Fibroblast of lung (primary cell): ENCODE results near the gene SEC16A. TPM values are rescaled to one million over a fixed set of nuclear protein-coding genes. Genes with fewer than 3 reads are reported as not detected.

ENCODE experiments used
- DNase-seq, 2 donors: peaks; one replicate each; pipeline versions ENCODE4 v3.0.0 to v3.0.0-alpha.2; 2010; ENCODE audit warnings: low read depth in 2 of 2
- H2AFZ ChIP-seq: 2 replicates; pipeline ENCODE4 v1.5.1; 2012; ENCODE audit warnings: low read length, control low read depth, inconsistent platforms
- H3K27ac ChIP-seq: 2 replicates; pipeline ENCODE4 v1.5.1; 2011; ENCODE audit warnings: low read length, control low read depth; ENCODE audit not compliant: insufficient read depth
- H3K27me3 ChIP-seq: 2 replicates; pipeline ENCODE4 v1.5.1; 2011; ENCODE audit warnings: mild to moderate bottlenecking, low read length; ENCODE audit not compliant: control insufficient read depth, insufficient read depth
- H3K36me3 ChIP-seq: 2 replicates; pipeline ENCODE4 v1.5.1; 2011; ENCODE audit warnings: low read length; ENCODE audit not compliant: control insufficient read depth, insufficient read depth
- H3K4me1 ChIP-seq: 2 replicates; pipeline ENCODE4 v1.5.1; 2011; ENCODE audit warnings: low read length; ENCODE audit not compliant: control insufficient read depth, insufficient read depth; ENCODE audit errors: extremely low read depth
- H3K4me2 ChIP-seq: 2 replicates; pipeline ENCODE4 v1.5.1; 2011; ENCODE audit warnings: low read length, control low read depth; ENCODE audit not compliant: insufficient read depth; ENCODE audit errors: extremely low read depth
- H3K4me3 ChIP-seq, 4 experiments: fragments of 200-600 bp in 1 of 4; sonication (generic) in 1 of 4; replicated peaks in 1 of 4; 2 replicates each; pipeline ENCODE4 v1.5.1; 2011 to 2016; ENCODE audit warnings: low read length in 4 of 4, low read depth in 3 of 4, mild to moderate bottlenecking in 3 of 4, control low read depth in 2 of 4, inconsistent platforms in 1 of 4, mixed read lengths in 1 of 4; ENCODE audit not compliant: insufficient read depth in 1 of 4; ENCODE audit errors: control extremely low read depth in 1 of 4
- H3K79me2 ChIP-seq: 2 replicates; pipeline ENCODE4 v1.5.1; 2012; ENCODE audit warnings: mild to moderate bottlenecking, low read length, inconsistent platforms; ENCODE audit not compliant: control insufficient read depth, insufficient read depth
- H3K9ac ChIP-seq: 2 replicates; pipeline ENCODE4 v1.5.1; 2011; ENCODE audit warnings: mild to moderate bottlenecking, low read length, control low read depth; ENCODE audit not compliant: insufficient read depth
- H3K9me3 ChIP-seq: 2 replicates; pipeline ENCODE4 v1.5.1; 2012; ENCODE audit warnings: low read depth, low read length; ENCODE audit not compliant: control insufficient read depth, insufficient read depth
- H4K20me1 ChIP-seq: 2 replicates; pipeline ENCODE4 v1.5.1; 2011; ENCODE audit warnings: low read length; ENCODE audit not compliant: control insufficient read depth, insufficient read depth; ENCODE audit errors: extremely low read depth
- EZH2 ChIP-seq: IDR thresholded peaks from 2 replicates; pipeline ENCODE4 v1.5.1; 2012; ENCODE audit warnings: low read length, control low read depth, mild to moderate bottlenecking; ENCODE audit errors: missing control alignments
- polyA plus RNA-seq, 2 donors: library from polyadenylated mRNA; depleted of rRNA in 1 of 2; stranded (reverse) in 1 of 2; unstranded in 1 of 2; fragments of >200 nt; gene quantifications; 2 replicates each; pipeline ENCODE4 v1.2.1, GENCODE V29; 2011 to 2012; ENCODE audit warnings: missing spikeins in 1 of 2
- total RNA-seq: library from RNA; depleted of rRNA; stranded (reverse); fragments of >200 nt; gene quantifications from 2 replicates; pipeline ENCODE4 v1.2.1, GENCODE V29; 2014
- TF ChIP-seq, protein P1 (sequence below), 2 donors: IDR thresholded peaks in 1 of 2; conservative IDR thresholded peaks in 1 of 2; 1 replicate in 1 of 2; 2 replicates in 1 of 2; pipeline ENCODE4 v1.5.1; 2011 to 2012; ENCODE audit warnings: low read length in 2 of 2, control low read depth in 1 of 2, inconsistent platforms in 1 of 2, low read depth in 1 of 2, mild to moderate bottlenecking in 1 of 2

SEC16A gene
- total and polyA plus RNA-seq, 2 donors (not counting 1 experiment from before 2014, with no cell fraction given) = 17.8 to 23.9 TPM

DNA sequence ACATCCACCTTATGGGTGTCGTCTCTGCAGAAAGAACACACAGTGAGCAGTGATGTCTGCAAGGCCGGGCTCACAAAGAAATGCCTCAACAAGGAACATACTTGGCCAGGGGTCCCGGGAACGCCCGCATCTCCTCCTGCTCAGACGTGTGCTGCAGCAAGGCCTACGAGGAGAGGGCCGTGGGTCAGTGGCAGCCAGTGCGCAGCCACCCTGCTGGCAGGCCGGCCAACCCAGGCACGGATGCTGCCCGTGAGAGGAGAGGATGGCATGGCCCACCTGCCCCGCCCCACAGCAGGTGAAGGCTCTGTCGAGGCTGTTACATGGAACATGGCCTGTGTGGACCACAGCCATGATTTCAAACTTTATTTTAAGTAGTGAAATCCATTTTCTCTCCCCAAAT is 19.3 kb downstream of the SEC16A start:
- H4K20me1 ChIP-seq = no peaks in the 10 kb centered on the region
- no peaks in the 10 kb centered on the region for H3K27me3 ChIP-seq
- TF ChIP-seq, protein P1, sequence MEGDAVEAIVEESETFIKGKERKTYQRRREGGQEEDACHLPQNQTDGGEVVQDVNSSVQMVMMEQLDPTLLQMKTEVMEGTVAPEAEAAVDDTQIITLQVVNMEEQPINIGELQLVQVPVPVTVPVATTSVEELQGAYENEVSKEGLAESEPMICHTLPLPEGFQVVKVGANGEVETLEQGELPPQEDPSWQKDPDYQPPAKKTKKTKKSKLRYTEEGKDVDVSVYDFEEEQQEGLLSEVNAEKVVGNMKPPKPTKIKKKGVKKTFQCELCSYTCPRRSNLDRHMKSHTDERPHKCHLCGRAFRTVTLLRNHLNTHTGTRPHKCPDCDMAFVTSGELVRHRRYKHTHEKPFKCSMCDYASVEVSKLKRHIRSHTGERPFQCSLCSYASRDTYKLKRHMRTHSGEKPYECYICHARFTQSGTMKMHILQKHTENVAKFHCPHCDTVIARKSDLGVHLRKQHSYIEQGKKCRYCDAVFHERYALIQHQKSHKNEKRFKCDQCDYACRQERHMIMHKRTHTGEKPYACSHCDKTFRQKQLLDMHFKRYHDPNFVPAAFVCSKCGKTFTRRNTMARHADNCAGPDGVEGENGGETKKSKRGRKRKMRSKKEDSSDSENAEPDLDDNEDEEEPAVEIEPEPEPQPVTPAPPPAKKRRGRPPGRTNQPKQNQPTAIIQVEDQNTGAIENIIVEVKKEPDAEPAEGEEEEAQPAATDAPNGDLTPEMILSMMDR (conservative IDR thresholded peaks at IDR 0.05 in 1 of 2, IDR thresholded peaks at IDR 0.05 in 1 of 2; ENCODE audit: low read depth in 1 of 2, low read length in 2 of 2) = no peak
- no peak for TF ChIP-seq EZH2
- H3K9ac ChIP-seq = no peak overlapping the region
- peaks cover 49% of the 10 kb centered on the region for H3K36me3 ChIP-seq
- no peaks in the 10 kb centered on the region for H3K79me2 ChIP-seq
- H3K4me2 ChIP-seq = no peak overlapping the region
- H3K4me1 ChIP-seq = no peaks in the 10 kb centered on the region
- no peak overlapping the region for H2AFZ ChIP-seq
- H3K4me3 ChIP-seq = no peak overlapping the region
- H3K27ac ChIP-seq = no peak overlapping the region
- no peak for DNase-seq
- H3K9me3 ChIP-seq = no peaks in the 10 kb centered on the region

DNA sequence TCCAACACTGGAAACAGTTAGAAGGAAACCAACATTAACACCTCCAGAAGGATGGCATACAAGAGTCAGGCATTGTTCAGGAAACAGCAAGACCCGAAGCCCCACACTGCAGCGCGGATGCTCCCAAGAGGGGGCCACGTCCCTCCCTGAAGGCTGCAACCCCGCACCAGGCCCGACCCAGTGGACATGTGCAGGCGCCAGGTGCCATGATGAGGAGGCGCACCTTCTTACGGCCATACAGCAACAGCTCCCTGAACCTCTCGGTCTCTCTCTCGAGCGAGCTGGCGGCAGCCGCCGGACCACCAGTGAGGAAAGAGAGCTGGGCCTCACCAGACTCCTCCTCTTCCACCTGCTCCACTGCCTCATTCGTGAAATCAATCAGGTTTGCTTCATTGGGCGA is 20.2 kb downstream of the SEC16A start:
- H2AFZ ChIP-seq = no peak overlapping the region
- H3K27ac ChIP-seq = no peak overlapping the region
- H3K9me3 ChIP-seq = no peaks in the 10 kb centered on the region
- H3K4me1 ChIP-seq = no peaks in the 10 kb centered on the region
- H3K9ac ChIP-seq = no peak overlapping the region
- TF ChIP-seq, protein P1 (conservative IDR thresholded peaks at IDR 0.05 in 1 of 2, IDR thresholded peaks at IDR 0.05 in 1 of 2; ENCODE audit: low read depth in 1 of 2, low read length in 2 of 2) = no peak
- no peak for TF ChIP-seq EZH2
- H3K36me3 ChIP-seq = peaks cover 43% of the 10 kb centered on the region
- no peak overlapping the region for H3K4me3 ChIP-seq
- no peaks in the 10 kb centered on the region for H3K27me3 ChIP-seq
- no peak for DNase-seq
- no peaks in the 10 kb centered on the region for H4K20me1 ChIP-seq
- no peak overlapping the region for H3K4me2 ChIP-seq
- no peaks in the 10 kb centered on the region for H3K79me2 ChIP-seq

DNA sequence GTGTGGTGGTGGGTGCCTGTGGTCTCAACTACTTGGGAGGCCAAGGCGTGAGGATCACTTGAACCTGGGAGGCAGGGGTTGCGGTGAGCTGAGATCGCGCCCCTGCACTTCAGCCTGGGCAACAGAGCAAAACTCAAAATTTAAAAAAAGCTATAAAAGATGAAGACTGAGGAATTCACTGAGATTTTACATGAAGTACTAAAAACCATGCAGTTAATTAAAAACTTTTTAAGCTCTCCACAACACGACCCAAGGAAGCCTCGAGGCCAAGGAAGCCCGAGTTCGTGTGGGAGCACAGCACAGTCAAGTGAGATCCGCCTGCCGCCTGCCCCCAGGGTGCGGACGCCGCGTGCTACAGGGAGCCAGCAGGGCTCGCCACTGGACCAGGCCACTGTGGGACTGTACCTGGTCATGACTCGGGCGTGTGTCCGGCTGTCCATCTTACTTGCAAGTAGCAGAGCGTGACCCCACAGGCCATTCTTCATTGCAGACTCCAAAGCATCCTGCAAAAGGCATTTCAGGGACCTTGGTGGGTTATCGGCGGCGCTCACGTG is 22.0 kb downstream of the SEC16A start:
- Histone ChIP-seq H3K4me2 (no peak overlapping the region), H3K9ac (no peak overlapping the region), H2AFZ (no peak overlapping the region), H3K4me1 (no peaks in the 10 kb centered on the region), H3K79me2 (no peaks in the 10 kb centered on the region), H3K9me3 (no peaks in the 10 kb centered on the region), H4K20me1 (no peaks in the 10 kb centered on the region), H3K36me3 (peaks cover 41% of the 10 kb centered on the region), H3K27me3 (no peaks in the 10 kb centered on the region), H3K27ac (no peak overlapping the region), H3K4me3 (no peak overlapping the region)
- TF ChIP-seq, protein P1 (conservative IDR thresholded peaks at IDR 0.05 in 1 of 2, IDR thresholded peaks at IDR 0.05 in 1 of 2; ENCODE audit: low read depth in 1 of 2, low read length in 2 of 2) = no peak
- no peak for TF ChIP-seq EZH2
- no peak for DNase-seq
